GM23338 (cell line): ENCODE data around the gene TMEM45A. TPM values are rescaled to one million over a fixed set of nuclear protein-coding genes. Genes with fewer than 3 reads are reported as not detected.

Experiments
- ATAC-seq: fragments of 200-7000 bp; cut with Tn5 transposase; 3 replicates; pipeline ENCODE4 v1.9.1; 2020
- DNase-seq: peaks from one replicate; pipeline ENCODE4 v3.0.0-alpha.2; 2015; ENCODE audit warnings: low spot score
- H2AFZ ChIP-seq: fragments of 200-600 bp; sonication (generic); 2 replicates; pipeline ENCODE4 v1.8.0; 2016; ENCODE audit warnings: antibody characterized with exemption, mild to moderate bottlenecking, moderate library complexity
- H3F3A ChIP-seq: fragments of 200-600 bp; sonication (generic); replicated peaks from 2 replicates; pipeline ENCODE4 v1.8.0; 2017; ENCODE audit warnings: antibody characterized with exemption, mixed run types, low read depth
- H3K27ac ChIP-seq: fragments of 200-600 bp; sonication (generic); 2 replicates; pipeline ENCODE4 v1.6.1; 2016; ENCODE audit warnings: low read depth
- H3K27me3 ChIP-seq: fragments of 200-600 bp; sonication (generic); 2 replicates; pipeline ENCODE4 v1.8.0; 2016; ENCODE audit warnings: mild to moderate bottlenecking, mixed run types, moderate library complexity; ENCODE audit not compliant: insufficient read depth
- H3K36me3 ChIP-seq: fragments of 200-600 bp; sonication (generic); 2 replicates; pipeline ENCODE4 v1.8.0; 2016; ENCODE audit warnings: mild to moderate bottlenecking; ENCODE audit not compliant: insufficient read depth
- H3K4me1 ChIP-seq: fragments of 200-600 bp; sonication (generic); 2 replicates; pipeline ENCODE4 v1.8.0; 2016; ENCODE audit warnings: mild to moderate bottlenecking, moderate library complexity; ENCODE audit not compliant: insufficient read depth
- H3K4me2 ChIP-seq: fragments of 200-600 bp; sonication (generic); 2 replicates; pipeline ENCODE4 v1.7.1; 2017; ENCODE audit warnings: mixed run types
- H3K4me3 ChIP-seq: fragments of 200-600 bp; sonication (generic); 2 replicates; pipeline ENCODE4 v1.6.1; 2016; ENCODE audit warnings: mixed run types
- H3K79me2 ChIP-seq: fragments of 200-600 bp; sonication (generic); replicated peaks from 2 replicates; pipeline ENCODE4 v1.8.0; 2017; ENCODE audit warnings: mild to moderate bottlenecking; ENCODE audit not compliant: insufficient read depth
- H3K9me2 ChIP-seq: fragments of 200-600 bp; sonication (generic); 2 replicates; pipeline ENCODE4 v1.8.0; 2017; ENCODE audit not compliant: insufficient read depth
- H4K20me1 ChIP-seq: fragments of 200-600 bp; sonication (generic); replicated peaks from 2 replicates; pipeline ENCODE4 v1.8.0; 2017; ENCODE audit warnings: mild to moderate bottlenecking; ENCODE audit not compliant: insufficient read depth
- H3K27ac Mint-ChIP-seq: 2 replicates; pipeline ENCODE4 v1.8.0; 2020; ENCODE audit warnings: inconsistent platforms, mild to moderate bottlenecking, moderate library complexity, mixed read lengths
- H3K27me3 Mint-ChIP-seq: 3 replicates; pipeline ENCODE4 v1.8.0; 2022; ENCODE audit warnings: low read depth, mild to moderate bottlenecking, moderate library complexity, mixed read lengths, inconsistent platforms; ENCODE audit not compliant: insufficient read depth, poor library complexity
- H3K36me3 Mint-ChIP-seq: 3 replicates; pipeline ENCODE4 v1.8.0; 2021; ENCODE audit warnings: low read depth, mild to moderate bottlenecking, inconsistent platforms, moderate library complexity, mixed read lengths
- H3K4me1 Mint-ChIP-seq: 3 replicates; pipeline ENCODE4 v1.8.0; 2020; ENCODE audit warnings: mild to moderate bottlenecking, inconsistent platforms, mixed read lengths
- H3K4me3 Mint-ChIP-seq: 3 replicates; pipeline ENCODE4 v1.8.0; 2021; ENCODE audit warnings: moderate library complexity, mild to moderate bottlenecking, inconsistent platforms, mixed read lengths
- H3K9me3 Mint-ChIP-seq: 3 replicates; pipeline ENCODE4 v1.8.0; 2020; ENCODE audit warnings: moderate library complexity, mild to moderate bottlenecking, inconsistent platforms, mixed read lengths
- CREB1 ChIP-seq: fragments of 250-450 bp; sonication (Bioruptor Pico); IDR thresholded peaks from 2 replicates; pipeline ENCODE4 v1.5.0; 2020; ENCODE audit warnings: low read depth, mild to moderate bottlenecking, moderate library complexity
- CTCF ChIP-seq, 2 experiments: fragments of 200-600 bp in 1 of 2; sonication (generic) in 1 of 2; conservative IDR thresholded peaks; 2 replicates each; pipeline versions ENCODE4 v1.5.1 to v1.6.1; 2016 to 2017; ENCODE audit warnings: antibody characterized with exemption in 2 of 2, low read depth in 2 of 2, mild to moderate bottlenecking in 2 of 2, moderate library complexity in 1 of 2
- ETS1 ChIP-seq: IDR thresholded peaks from 2 replicates; pipeline ENCODE4 v1.6.1; 2016; ENCODE audit warnings: antibody characterized with exemption
- EZH2 ChIP-seq: fragments of 200-600 bp; sonication (generic); IDR thresholded peaks from one replicate; pipeline ENCODE4 v1.8.0; 2017; ENCODE audit warnings: antibody characterized with exemption, mild to moderate bottlenecking, low read depth; ENCODE audit not compliant: unreplicated experiment
- JUNB ChIP-seq: IDR thresholded peaks from one replicate; pipeline ENCODE4 v1.6.1; 2016; ENCODE audit warnings: antibody characterized with exemption; ENCODE audit not compliant: unreplicated experiment
- POLR2AphosphoS5 ChIP-seq: IDR thresholded peaks from 2 replicates; pipeline ENCODE4 v1.6.1; 2016; ENCODE audit warnings: antibody characterized with exemption, low read depth
- STAT1 ChIP-seq: IDR thresholded peaks from one replicate; pipeline ENCODE4 v1.6.1; 2016; ENCODE audit warnings: antibody characterized with exemption; ENCODE audit not compliant: unreplicated experiment
- ZNF114 ChIP-seq: fragments of 250-450 bp; sonication (Bioruptor Pico); IDR thresholded peaks from 2 replicates; pipeline ENCODE4 v1.5.0; 2020; ENCODE audit warnings: mild to moderate bottlenecking, moderate library complexity
- ZNF331 ChIP-seq: fragments of 250-450 bp; sonication (Bioruptor Pico); IDR thresholded peaks from 2 replicates; pipeline ENCODE4 v1.5.0; 2020; ENCODE audit warnings: low read depth, mild to moderate bottlenecking, moderate library complexity
- ZNF462 ChIP-seq: fragments of 250-450 bp; sonication (Bioruptor Pico); IDR thresholded peaks from 2 replicates; pipeline ENCODE4 v1.5.0; 2020; ENCODE audit warnings: mild to moderate bottlenecking, moderate library complexity
- polyA plus RNA-seq: library from polyadenylated mRNA; unstranded; fragments of >200 nt; fragmentation: Nextera tagmentation; extraction: Ambion mirVana; gene quantifications from 2 replicates; pipeline ENCODE4 v1.2.1, GENCODE V29; 2016
- total RNA-seq: library from RNA; depleted of rRNA; stranded (reverse); fragments of >200 nt; shearing (Covaris generic); gene quantifications from 2 replicates; pipeline ENCODE4 v1.2.3, GENCODE V29; 2014

Gene TMEM45A
- total and polyA plus RNA-seq, 2 experiments from 2014 or later, result 6.5 to 12.7 TPM

GRCh38 chr3:100575704-100576103 lies 83.3 kb downstream of the TMEM45A start:
- ATAC-seq (no peak), DNase-seq (no peak)
- no peak overlapping the region for H2AFZ ChIP-seq
- no peak overlapping the region for H3K4me2 ChIP-seq
- no peaks in the 10 kb centered on the region for H3K79me2 ChIP-seq
- no peaks in the 10 kb centered on the region for H4K20me1 ChIP-seq
- no peaks in the 10 kb centered on the region for H3K36me3 ChIP-seq
- no peak overlapping the region for H3K27ac Mint-ChIP-seq
- no peak overlapping the region for H3K4me3 Mint-ChIP-seq
- no peak overlapping the region for H3K27ac ChIP-seq
- no peak for TF ChIP-seq STAT1
- TF ChIP-seq JUNB, result no peak
- no peak for TF ChIP-seq ETS1
- TF ChIP-seq ZNF331 (CRISPR knock-in tag), result no peak
- no peak for TF ChIP-seq ZNF114 (CRISPR knock-in tag)
- no peak for TF ChIP-seq EZH2
- no peaks in the 10 kb centered on the region for H3K27me3 ChIP-seq
- peaks cover 2% of the 10 kb centered on the region for H3K27me3 Mint-ChIP-seq
- no peaks in the 10 kb centered on the region for H3K36me3 Mint-ChIP-seq
- H3K4me1 Mint-ChIP-seq, result peaks cover 14% of the 10 kb centered on the region
- H3K9me3 Mint-ChIP-seq, result no peaks in the 10 kb centered on the region
- H3F3A ChIP-seq, result no peaks in the 10 kb centered on the region
- H3K9me2 ChIP-seq, result peaks cover 4% of the 10 kb centered on the region; the same call in 1 of the 2 replicates
- no peak overlapping the region for H3K4me3 ChIP-seq
- H3K4me1 ChIP-seq, result 0 out of 2 replicates have a peak, but pooled peaks cover 7% of the 10 kb centered on the region

- peak; percentile 77 for ATAC-seq
Measured at GRCh38 chr3:100577382-100578008, 85.1 kb downstream of the TMEM45A start.

More at GRCh38 chr3:100577382-100578008, 85.1 kb downstream of the TMEM45A start:
- Mint-ChIP-seq H3K4me1 (peaks cover 14% of the 10 kb centered on the region), H3K36me3 (no peaks in the 10 kb centered on the region), H3K27me3 (peaks cover 3% of the 10 kb centered on the region), H3K27ac (no peak overlapping the region), H3K4me3 (no peak overlapping the region), H3K9me3 (no peaks in the 10 kb centered on the region)
- no peaks in the 10 kb centered on the region for H3K79me2 ChIP-seq
- H3K4me3 ChIP-seq, result no peak overlapping the region
- no peaks in the 10 kb centered on the region for H3F3A ChIP-seq
- no peaks in the 10 kb centered on the region for H4K20me1 ChIP-seq
- peak; percentile 40 for DNase-seq
- 0 out of 2 replicates have a peak, but pooled peaks cover 7% of the 10 kb centered on the region for H3K4me1 ChIP-seq
- no peak overlapping the region for H3K27ac ChIP-seq
- peaks cover 4% of the 10 kb centered on the region; the same call in 1 of the 2 replicates for H3K9me2 ChIP-seq
- H3K4me2 ChIP-seq, result no peak overlapping the region
- H3K27me3 ChIP-seq, result no peaks in the 10 kb centered on the region
- TF ChIP-seq ZNF462 (CRISPR knock-in tag), result peak; percentile 73
- TF ChIP-seq CTCF (conservative IDR thresholded peaks at IDR 0.05; ENCODE audit: low read depth in 2 of 2), result peak; percentile 26 to 27; a peak in 3 of 4 replicates
- no peak for TF ChIP-seq CREB1 (CRISPR knock-in tag)
- no peak for TF ChIP-seq POLR2AphosphoS5
- no peaks in the 10 kb centered on the region for H3K36me3 ChIP-seq
- no peak overlapping the region for H2AFZ ChIP-seq
